HL-60 (cell line): ENCODE data around the gene ZP4.

Experiments used
- GABPA ChIP-seq: IDR thresholded peaks from 2 replicates; pipeline ENCODE4 v1.6.1; 2012; ENCODE audit warnings: low read depth
- TF ChIP-seq, protein P1 (sequence below): IDR thresholded peaks from one replicate; pipeline ENCODE4 v1.5.1; 2011; ENCODE audit warnings: low read length, control low read depth, inconsistent platforms; ENCODE audit not compliant: insufficient read depth

DNA sequence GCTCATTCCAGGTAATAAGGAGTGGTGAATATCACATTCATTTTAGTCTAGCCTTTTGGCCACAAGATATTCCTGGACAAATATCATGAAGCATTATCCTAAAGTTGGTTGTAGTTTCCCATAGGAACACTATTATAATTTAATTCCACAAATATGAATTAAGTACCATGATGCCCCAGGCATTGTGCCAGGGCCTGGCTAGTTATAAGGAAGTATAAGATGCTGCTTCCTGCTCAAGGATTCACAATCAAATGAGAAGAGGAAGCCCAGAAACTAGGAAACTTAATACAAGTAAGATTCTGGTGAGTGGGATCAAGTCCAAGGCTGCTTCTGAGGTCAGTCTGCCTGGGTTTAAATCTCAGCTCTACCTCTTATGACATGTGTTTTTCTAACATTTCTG is 30.6 kb upstream of the ZP4 start:
- TF ChIP-seq, protein P1, sequence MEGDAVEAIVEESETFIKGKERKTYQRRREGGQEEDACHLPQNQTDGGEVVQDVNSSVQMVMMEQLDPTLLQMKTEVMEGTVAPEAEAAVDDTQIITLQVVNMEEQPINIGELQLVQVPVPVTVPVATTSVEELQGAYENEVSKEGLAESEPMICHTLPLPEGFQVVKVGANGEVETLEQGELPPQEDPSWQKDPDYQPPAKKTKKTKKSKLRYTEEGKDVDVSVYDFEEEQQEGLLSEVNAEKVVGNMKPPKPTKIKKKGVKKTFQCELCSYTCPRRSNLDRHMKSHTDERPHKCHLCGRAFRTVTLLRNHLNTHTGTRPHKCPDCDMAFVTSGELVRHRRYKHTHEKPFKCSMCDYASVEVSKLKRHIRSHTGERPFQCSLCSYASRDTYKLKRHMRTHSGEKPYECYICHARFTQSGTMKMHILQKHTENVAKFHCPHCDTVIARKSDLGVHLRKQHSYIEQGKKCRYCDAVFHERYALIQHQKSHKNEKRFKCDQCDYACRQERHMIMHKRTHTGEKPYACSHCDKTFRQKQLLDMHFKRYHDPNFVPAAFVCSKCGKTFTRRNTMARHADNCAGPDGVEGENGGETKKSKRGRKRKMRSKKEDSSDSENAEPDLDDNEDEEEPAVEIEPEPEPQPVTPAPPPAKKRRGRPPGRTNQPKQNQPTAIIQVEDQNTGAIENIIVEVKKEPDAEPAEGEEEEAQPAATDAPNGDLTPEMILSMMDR: no peak
- no peak for TF ChIP-seq GABPA
